WERI-Rb-1 (cell line): Measurements from ENCODE around the gene TFB1M.

Experiments
- DNase-seq: peaks from one replicate; pipeline ENCODE4 v3.0.0-alpha.2; 2020
- H3K27ac ChIP-seq: fragments of 250-450 bp; sonication (Bioruptor Pico); 2 replicates; pipeline ENCODE4 v1.5.1; 2020; ENCODE audit warnings: mild to moderate bottlenecking, moderate library complexity
- H3K27me3 ChIP-seq: fragments of 250-450 bp; sonication (Bioruptor Pico); 2 replicates; pipeline ENCODE4 v1.5.1; 2021; ENCODE audit warnings: mild to moderate bottlenecking, low read depth, moderate library complexity; ENCODE audit not compliant: insufficient read depth, severe bottlenecking
- H3K36me3 ChIP-seq: fragments of 250-450 bp; sonication (Bioruptor Pico); 2 replicates; pipeline ENCODE4 v1.5.1; 2020; ENCODE audit warnings: mild to moderate bottlenecking, moderate library complexity
- H3K4me3 ChIP-seq: 2 replicates; pipeline ENCODE4 v1.5.1; 2011; ENCODE audit warnings: low read depth, mild to moderate bottlenecking, control low read depth, low read length
- H3K9me3 ChIP-seq: fragments of 250-450 bp; sonication (Bioruptor Pico); 2 replicates; pipeline ENCODE4 v1.5.1; 2021; ENCODE audit warnings: mild to moderate bottlenecking, moderate library complexity; ENCODE audit not compliant: severe bottlenecking
- TF ChIP-seq, protein P1 (sequence below): IDR thresholded peaks from 2 replicates; pipeline ENCODE4 v1.5.1; 2011; ENCODE audit warnings: low read depth, mild to moderate bottlenecking, control low read depth, inconsistent platforms, low read length

The TFB1M gene

DNA sequence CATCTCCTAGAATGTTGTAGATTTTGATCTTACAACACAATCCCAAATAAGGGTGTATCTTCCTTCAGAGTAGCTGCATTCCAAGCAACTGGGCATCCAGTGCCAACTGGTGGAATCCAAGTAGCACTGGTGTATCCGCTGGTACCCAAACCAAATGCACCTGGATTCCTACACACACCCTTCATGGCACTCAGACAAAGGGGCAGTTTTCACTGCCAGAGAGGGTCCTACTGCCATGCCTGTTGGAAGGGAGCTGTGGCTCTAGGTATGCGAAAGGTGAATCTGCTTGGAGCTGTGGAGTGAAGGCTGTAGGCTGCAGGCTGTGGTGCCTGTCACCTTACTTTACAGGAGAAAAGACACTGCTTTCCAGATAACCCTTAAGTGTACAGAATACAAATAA, 67.5 kb downstream of the TFB1M start:
- H3K36me3 ChIP-seq: peaks cover 76% of the 10 kb centered on the region
- no peaks in the 10 kb centered on the region for H3K9me3 ChIP-seq
- DNase-seq: no peak
- no peaks in the 10 kb centered on the region for H3K27me3 ChIP-seq
- TF ChIP-seq, protein P1, sequence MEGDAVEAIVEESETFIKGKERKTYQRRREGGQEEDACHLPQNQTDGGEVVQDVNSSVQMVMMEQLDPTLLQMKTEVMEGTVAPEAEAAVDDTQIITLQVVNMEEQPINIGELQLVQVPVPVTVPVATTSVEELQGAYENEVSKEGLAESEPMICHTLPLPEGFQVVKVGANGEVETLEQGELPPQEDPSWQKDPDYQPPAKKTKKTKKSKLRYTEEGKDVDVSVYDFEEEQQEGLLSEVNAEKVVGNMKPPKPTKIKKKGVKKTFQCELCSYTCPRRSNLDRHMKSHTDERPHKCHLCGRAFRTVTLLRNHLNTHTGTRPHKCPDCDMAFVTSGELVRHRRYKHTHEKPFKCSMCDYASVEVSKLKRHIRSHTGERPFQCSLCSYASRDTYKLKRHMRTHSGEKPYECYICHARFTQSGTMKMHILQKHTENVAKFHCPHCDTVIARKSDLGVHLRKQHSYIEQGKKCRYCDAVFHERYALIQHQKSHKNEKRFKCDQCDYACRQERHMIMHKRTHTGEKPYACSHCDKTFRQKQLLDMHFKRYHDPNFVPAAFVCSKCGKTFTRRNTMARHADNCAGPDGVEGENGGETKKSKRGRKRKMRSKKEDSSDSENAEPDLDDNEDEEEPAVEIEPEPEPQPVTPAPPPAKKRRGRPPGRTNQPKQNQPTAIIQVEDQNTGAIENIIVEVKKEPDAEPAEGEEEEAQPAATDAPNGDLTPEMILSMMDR: no peak
- H3K27ac ChIP-seq: no peak overlapping the region
- H3K4me3 ChIP-seq: no peak overlapping the region

DNA sequence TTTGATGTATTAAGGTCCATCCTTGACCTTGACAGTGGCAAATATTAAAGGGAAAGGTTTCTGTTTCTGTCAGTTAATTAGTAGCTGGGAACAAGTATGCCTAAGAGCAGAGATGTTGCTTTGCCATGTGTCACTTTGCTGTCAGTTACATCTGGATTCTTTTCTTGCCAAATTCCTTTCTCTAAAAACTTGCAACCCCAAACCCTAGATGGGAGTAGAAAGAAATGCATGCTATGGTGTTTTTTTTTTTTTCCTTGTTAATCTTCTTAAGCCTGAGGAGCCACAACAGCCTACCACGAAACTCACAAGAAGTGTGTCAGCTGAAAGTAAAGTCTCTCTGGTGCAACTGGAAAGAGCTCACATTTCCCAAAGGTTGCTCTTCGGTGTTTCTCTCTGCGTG, 68.5 kb downstream of the TFB1M start:
- Histone ChIP-seq H3K36me3 (peaks cover 69% of the 10 kb centered on the region), H3K27ac (no peak overlapping the region), H3K9me3 (no peaks in the 10 kb centered on the region), H3K27me3 (no peaks in the 10 kb centered on the region), H3K4me3 (no peak overlapping the region)
- TF ChIP-seq, protein P1: no peak
- DNase-seq: no peak

DNA sequence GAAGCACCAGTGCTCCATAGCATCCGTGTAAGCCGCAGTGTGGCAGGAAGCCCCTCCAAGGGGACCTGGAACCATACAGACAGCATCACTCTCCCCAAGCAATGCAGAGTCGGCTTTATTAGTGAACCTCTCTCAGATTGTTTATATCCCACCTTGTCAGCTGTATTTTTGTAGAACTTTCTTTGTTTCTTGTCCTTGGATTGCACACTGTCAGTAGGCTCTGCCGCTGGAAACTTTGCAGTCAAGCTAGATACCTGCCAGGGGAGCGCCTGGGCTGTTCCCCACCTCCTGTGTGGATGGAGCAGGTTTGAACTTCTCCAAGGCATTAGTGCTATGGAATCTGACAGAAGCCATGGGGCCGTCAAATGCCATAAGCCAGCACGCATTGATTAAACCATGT, 69.1 kb downstream of the TFB1M start:
- H3K36me3 ChIP-seq: peaks cover 69% of the 10 kb centered on the region
- no peaks in the 10 kb centered on the region for H3K27me3 ChIP-seq
- H3K27ac ChIP-seq: no peak overlapping the region
- H3K9me3 ChIP-seq: no peaks in the 10 kb centered on the region
- DNase-seq: no peak
- no peak overlapping the region for H3K4me3 ChIP-seq
- TF ChIP-seq, protein P1: no peak

DNA sequence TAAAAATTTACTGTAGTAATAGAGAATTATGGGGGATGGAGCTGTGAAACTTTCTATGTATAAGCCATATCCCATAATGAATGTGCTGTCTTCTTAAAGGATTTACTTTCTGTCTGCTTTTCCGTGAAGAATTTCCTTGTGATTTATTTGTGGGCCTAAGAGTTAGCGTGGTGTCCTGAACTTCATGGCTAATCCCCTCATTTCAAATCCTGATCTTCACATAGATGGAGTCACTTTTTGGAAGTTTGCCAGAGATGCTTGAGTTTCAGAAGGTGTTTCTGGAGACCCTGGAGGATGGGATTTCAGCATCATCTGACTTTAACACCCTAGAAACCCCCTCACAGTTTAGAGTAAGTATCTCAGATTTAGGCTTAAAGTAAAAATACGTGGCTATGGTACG, 69.8 kb downstream of the TFB1M start:
- TF ChIP-seq, protein P1: no peak
- peaks cover 65% of the 10 kb centered on the region for H3K36me3 ChIP-seq
- H3K9me3 ChIP-seq: no peaks in the 10 kb centered on the region
- no peak for DNase-seq
- H3K27me3 ChIP-seq: no peaks in the 10 kb centered on the region
- H3K4me3 ChIP-seq: no peak overlapping the region
- H3K27ac ChIP-seq: no peak overlapping the region

DNA sequence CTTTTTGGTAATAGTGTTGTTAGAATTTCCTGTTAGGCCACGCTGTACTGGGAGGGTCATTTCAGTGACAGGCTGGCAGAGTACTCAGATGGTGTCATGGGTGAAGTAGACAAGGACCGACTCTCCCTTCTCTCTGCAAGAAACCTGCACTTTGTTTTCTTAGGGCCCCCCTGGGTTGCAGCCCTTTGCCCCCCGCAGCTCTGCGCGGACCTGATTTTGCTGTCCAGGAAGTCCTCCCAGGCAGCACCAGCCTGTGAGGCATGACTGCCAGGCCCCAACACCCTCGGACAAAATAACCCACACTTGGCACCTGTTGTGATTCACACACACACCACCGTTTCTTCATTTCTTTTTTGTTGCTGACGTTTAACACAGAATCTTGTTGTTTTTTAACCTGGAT, 72.3 kb downstream of the TFB1M start:
- TF ChIP-seq, protein P1: no peak
- no peak overlapping the region for H3K27ac ChIP-seq
- H3K9me3 ChIP-seq: peaks cover 6% of the 10 kb centered on the region
- peaks cover 56% of the 10 kb centered on the region for H3K36me3 ChIP-seq
- H3K4me3 ChIP-seq: no peak overlapping the region
- DNase-seq: no peak
- no peaks in the 10 kb centered on the region for H3K27me3 ChIP-seq

DNA sequence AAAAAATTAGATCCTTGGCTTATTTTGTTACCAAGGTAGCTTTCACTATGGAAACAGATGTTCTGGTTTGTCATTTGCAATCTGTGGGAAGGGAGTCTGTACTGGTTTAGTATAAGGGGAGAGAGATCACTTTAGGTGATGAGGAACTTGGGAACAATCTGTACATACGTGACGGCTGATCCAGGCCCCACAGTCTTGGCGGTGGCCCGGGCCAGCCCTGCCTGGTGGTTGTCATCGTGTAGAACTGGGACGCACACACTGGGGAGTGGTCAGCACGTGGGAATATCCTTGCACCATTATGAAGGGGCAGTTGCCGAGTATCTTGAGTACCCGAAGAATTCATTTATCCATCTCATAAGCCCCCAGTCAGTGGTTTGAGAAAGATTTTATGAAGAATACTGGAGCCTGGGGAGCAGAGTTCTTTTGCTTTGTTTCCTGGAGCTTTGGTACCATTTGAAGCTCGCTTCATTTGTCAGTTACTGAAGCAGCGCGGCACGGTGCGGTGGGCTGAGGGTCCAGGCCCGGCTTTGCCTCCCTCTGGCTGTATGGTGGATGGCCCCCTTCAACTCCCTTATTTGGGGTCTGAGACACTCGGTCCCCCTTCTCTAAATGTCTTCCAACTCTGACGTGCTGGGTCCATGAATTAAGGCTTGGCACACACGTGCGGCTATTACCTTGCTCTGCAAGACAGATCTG, 73.2 kb downstream of the TFB1M start:
- Histone ChIP-seq H3K27ac (no peak overlapping the region), H3K9me3 (peaks cover 6% of the 10 kb centered on the region), H3K27me3 (no peaks in the 10 kb centered on the region), H3K36me3 (peaks cover 48% of the 10 kb centered on the region), H3K4me3 (no peak overlapping the region)
- TF ChIP-seq, protein P1: no peak
- DNase-seq: no peak
